ENCODE measurements around the gene MBP.

DNA sequence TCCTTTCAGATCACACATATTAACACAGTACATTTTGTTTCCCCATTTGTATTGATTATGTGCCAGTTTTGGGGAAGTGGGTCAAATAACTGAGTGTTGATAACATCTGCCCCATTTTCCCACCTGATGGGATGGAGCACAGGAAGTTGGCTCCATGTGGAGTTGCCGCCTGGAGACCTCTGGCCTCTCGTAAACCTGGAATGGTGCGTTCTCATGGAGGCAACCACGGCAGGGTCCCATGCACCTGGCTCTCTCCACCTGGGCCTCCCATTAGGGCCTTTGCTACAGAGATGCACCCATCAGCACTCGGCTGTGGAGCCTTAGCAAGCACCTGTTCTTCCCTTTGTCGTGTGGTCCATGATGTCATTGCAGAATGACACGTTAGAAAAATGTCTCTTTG, 130.6 kb downstream of the MBP start:
- no peak for TF ChIP-seq POLR2AphosphoS5 (IDR thresholded peaks at IDR 0.05; ENCODE audit: low read depth, low read length)
- TF ChIP-seq TAF1 (IDR thresholded peaks at IDR 0.05; ENCODE audit: low read depth, low read length): no peak
- TF ChIP-seq POLR2A (IDR thresholded peaks at IDR 0.05; ENCODE audit: low read depth, low read length): no peak

Data from GM12891 (cell line).